Activated T-helper 17 cell treated with anti-CD3 and anti-CD28 coated beads, Interleukin-2, amount 50 U/mL, for 72 hours (primary cell): ENCODE data around the gene TIPIN. TPM values are rescaled to one million over a fixed set of nuclear protein-coding genes. Genes with fewer than 3 reads are reported as not detected.

ENCODE experiments used
- total RNA-seq, 2 donors: library from RNA; stranded (reverse); gene quantifications; one replicate each; pipeline ENCODE4 v1.2.3, GENCODE V29; 2022

TIPIN gene
- total RNA-seq, 2 donors from 2014 or later, result 27.1 to 37.9 TPM

Other genes with a start within 250 kb of the TIPIN start
- not detected for gene MEGF11, start 102.9 kb downstream of the TIPIN start, total RNA-seq
- 10 to 100 TPM; 14.6 to 34.4 TPM for gene DIS3L, start 63.1 kb downstream of the TIPIN start, total RNA-seq
- 100 to 1,000 TPM; 107 to 143 TPM for gene MAP2K1, start 30.2 kb upstream of the TIPIN start, total RNA-seq
- 10 to 100 TPM; 13.2 to 22.7 TPM for gene SNAPC5, start 141.1 kb upstream of the TIPIN start, total RNA-seq
- gene RPL4, start 148.2 kb upstream of the TIPIN start, total RNA-seq, result 1,000 to 10,000 TPM; 3,367 to 4,238 TPM
- gene ZWILCH, start 148.6 kb upstream of the TIPIN start, total RNA-seq, result 10 to 100 TPM; 19.2 to 34.0 TPM
- not detected for gene LCTL, start 209.3 kb upstream of the TIPIN start, total RNA-seq